GM18517 (cell line): ENCODE data around the gene MDH2.
A peak's percentile ranks its signal among the peaks of the same experiment; 100 is the strongest.
"Not testable (repeated sequence)": the region's sequence is repeated elsewhere in the genome, so short reads cannot be mapped to it uniquely, and the experiment has no call there.

Source experiments
- ATAC-seq: cut with Tn5 transposase; IDR thresholded peaks from one replicate; pipeline ENCODE4 v1.9.1; 2021; ENCODE audit warnings: mild to moderate bottlenecking, moderate library complexity; ENCODE audit not compliant: unreplicated experiment

MDH2 gene

GRCh38 chr7:76047811-76048667 is at the start of gene MDH2, which contains the start of gene STYXL1:
Gene MDH2, plus strand, starts transcription at chr7:76048106. Its CDS starts 55 bp downstream, at chr7:76048161.
Gene STYXL1, minus strand, starts transcription at chr7:76048000. Its CDS starts 17,477 bp downstream, at chr7:76030523.
- ATAC-seq = peak; percentile 93

DNA sequence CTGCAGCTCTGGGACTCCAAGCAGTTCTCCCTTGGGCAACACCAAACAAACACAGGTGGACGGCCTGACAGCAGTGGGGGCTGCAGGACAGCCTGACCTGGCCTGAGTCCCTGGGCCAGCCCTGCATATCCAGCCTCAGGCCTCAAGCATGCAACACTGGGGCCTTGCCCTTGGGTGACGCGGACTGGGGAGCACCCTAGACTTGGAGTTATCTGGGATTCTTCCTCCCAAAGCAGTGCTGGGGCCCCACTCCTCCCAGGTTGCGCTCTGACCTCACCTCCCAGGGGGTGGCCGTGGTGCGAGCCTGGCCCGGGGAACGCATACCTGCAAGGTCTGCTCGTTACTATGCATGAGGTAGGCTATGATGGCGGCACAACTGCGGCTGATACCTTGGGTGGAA is 47.3 kb upstream of the MDH2 start:
- no peak for ATAC-seq

- no peak for ATAC-seq
Observed at GRCh38 chr7:76002139-76002538, 45.8 kb upstream of the MDH2 start.

GRCh38 chr7:76002822-76003221 is 45.1 kb upstream of the MDH2 start:
- ATAC-seq = no peak

- ATAC-seq = no peak
Observed at GRCh38 chr7:76003351-76003750, 44.6 kb upstream of the MDH2 start.

GRCh38 chr7:76005004-76005403 is 42.9 kb upstream of the MDH2 start:
- ATAC-seq = not testable (repeated sequence)

- no peak for ATAC-seq
Observed at GRCh38 chr7:76008156-76008687, 39.7 kb upstream of the MDH2 start.

DNA sequence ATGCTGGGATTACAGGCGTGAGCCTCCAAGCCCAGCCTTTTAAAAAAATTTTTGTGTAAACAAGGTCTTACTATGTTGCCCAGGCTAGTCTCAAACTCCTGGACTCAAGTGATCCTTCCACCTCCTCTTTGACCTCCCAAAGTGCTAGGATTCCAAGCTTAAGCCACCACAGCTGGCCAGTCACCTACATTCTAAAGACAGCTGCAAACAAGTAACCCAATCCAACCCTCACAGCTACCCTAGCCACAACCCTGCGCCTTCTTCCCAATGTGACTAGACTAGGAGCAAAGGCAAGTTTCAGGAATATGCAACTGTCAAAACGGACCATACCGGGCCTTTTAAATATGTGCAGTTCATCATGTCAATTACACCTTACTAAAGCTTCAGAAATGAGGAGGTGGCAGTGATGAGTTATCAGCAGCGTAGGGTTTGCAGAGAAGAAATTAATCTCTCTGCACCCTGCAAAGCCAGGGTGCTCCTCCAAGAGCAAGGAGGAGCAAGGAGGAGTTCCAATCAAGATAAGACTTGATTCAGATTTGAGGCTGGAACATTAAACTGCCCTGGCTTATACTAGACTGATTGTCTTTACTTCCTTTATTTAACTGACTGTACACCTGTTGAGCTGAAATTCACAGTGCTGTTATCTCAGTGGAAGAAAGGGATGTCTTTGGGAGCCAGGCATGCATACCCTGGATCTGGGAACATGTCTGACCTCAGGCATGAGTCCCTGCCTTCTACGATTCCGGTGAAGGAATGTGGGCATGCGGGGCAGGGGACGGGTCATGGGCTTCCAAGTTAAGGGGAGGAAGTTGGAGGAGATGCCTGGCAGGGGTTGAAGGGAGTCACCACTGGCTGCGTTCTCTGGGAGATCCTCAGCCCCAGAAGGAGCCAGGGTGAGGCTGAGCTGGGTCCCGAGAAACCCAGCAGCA is 38.0 kb upstream of the MDH2 start:
- ATAC-seq = no peak

DNA sequence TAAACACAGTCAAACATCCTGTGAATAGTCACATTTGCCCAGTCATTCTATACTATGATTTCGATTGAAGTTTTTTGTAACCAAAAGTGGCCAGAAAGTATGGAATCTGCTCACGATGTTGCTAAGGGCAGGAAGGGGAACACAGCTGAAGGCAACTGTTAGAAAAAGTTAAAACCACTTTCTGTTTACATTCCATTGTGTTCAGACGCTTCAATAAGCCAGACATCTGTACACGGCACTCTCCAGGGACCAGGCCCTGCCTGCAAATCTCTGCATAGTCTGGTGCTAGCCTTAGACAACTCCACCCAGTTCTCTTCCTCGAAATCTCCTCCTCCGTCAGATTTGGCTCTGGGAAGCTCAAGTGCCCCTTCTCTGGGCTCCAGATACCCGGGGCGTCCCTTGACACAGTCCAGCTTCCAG is 36.5 kb upstream of the MDH2 start:
- no peak for ATAC-seq

DNA sequence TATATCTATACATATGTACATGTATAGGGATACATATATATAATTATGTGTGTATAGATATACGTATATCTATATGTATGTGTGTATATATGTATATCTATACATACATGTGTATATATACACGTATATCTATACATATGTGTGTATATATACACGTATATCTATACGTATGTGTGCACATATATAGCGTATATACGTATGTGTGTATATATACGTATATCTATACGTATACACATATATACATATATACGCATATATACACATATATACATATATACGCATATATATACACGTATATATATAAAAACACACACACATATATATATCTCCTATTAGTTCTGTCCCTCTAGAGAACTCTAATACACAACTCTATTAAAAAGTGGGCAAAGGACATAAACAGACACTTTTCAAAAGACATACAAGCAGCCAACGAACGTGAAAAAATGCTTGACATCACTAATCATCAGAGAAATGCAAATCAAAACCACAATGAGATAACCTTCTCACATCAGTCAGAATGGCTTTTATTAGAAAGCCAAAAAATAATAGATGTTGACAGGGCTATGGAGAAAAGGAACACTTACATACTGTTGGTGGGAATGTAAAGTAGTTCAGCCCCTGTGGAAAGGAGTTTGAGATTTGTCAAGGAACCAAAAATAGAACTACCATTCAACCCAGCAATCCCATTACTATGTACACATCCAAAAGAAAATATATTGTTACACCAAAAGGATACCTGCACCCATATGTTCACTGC is 31.5 kb upstream of the MDH2 start:
- ATAC-seq = no peak

DNA sequence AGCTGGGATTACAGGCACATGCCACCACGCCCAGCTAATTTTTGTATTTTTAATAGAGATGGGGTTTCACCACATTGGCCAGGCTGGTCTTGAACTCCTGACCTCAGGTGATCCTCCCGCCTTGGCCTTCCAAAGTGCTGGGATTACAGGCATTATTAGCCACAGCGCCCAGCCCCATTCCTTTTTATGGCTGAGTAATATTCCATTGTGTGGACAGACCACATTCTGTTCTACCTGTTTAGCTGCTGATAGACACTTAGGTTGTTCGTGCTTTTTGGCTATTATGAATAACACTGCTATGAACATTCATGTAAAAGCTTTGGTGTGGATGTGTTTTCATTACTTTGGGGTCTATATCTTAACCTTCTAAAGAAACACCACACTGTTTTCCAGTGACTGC is 29.4 kb upstream of the MDH2 start:
- ATAC-seq = not testable (repeated sequence)

DNA sequence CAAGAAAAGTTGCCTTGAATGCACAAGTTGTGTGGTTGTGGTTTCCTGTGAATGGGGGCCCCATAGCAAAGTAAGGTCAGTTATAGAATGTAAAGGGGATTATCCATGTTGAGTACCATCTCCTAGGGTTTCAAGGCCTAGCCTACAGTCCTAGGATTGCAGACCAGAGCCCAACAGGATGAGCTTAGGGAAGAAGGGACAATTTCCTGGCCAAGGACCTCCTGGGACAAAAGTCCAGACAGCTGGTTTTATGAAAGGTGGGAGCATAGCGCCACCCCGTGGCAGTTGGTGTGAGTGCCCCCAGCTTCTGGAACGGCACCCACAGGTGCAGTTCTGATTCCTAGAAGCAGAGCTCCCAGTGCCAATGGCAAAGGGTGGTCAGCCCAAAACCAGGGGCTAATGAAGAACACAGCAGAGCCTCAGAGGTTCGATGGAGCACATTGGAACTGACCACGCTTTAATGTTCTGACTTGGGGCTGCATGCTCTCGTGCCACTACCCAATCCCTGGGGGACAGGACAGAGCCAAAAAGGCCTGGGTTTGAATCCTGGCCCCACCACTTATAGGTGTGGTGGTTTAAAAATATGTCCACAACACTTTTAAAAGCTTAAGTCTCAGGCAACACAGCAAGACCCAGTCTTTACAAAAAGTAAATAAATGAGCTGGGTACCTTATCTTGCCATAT is 27.7 kb upstream of the MDH2 start:
- no peak for ATAC-seq

- ATAC-seq = no peak
Observed at GRCh38 chr7:76022026-76022780, 25.7 kb upstream of the MDH2 start.

DNA sequence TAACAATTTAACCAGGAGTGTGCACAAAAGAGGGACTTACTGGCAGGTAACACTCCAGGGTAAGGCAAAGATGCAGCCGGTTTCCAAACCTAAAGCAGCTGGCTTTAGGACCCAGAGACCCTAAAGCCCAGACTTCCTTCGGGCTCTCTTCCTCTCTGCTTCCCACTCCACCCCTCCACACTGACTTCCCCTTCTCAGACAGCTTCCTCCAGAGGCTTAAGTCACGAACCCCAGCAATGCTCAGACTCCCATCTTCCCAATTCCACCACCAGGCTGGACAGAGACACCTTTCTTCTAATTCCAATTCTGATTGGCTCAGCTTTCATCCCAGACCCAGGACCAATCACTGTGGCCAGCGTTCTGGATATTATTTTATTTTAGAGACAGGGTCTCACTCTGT is 24.9 kb upstream of the MDH2 start:
- ATAC-seq = no peak

- ATAC-seq = not testable (repeated sequence)
Observed at GRCh38 chr7:76029682-76030081, 18.2 kb upstream of the MDH2 start.

DNA sequence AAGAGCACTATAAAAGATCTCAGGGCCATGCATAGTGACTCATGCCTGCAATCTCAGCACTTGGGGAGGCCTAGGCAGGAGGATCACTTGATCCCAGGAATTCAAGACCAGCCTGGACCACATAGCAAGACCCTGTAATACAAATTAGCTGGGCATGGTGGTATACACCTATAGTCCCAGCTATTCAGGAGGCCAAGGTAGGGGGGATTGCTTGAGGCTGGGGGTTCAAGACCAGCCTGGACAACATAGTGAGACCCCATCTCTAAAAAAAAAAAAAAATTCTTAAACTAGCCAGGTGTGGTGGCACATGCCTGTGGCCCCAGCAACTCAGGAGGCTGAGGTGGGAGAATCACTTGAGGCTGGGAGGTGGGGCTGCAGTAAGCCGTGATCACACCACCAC is 15.9 kb upstream of the MDH2 start:
- no peak for ATAC-seq

- no peak for ATAC-seq
Observed at GRCh38 chr7:76037310-76037709, 10.6 kb upstream of the MDH2 start.

- no peak for ATAC-seq
Observed at GRCh38 chr7:76040126-76040525, 7.8 kb upstream of the MDH2 start.

DNA sequence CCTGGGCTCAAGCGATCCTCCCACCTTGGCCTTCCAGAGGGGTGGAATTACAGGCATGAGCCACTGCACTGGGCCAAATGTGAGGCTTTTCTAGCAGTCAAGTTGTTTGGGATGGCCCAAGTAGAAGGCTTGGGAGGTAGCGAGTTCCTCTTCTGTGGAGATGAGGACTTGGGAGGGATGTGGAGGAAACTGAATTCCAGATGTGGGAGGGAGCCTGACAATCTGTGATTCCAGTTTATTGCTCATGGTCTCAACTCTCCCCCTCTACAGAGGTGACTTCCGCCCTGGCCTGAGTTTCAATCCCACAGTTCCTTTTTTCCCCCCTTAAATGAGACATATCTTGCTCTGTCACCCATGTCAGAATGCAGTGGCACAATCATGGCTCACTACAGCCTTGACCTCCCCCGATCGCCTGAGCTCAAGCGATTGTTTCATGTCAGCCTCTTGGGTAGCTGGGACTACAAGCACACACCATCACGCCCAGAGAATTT is 3.5 kb upstream of the MDH2 start:
- ATAC-seq = no peak
